ENCODE measurements around the gene VPS45.

The VPS45 gene

GRCh38 chr1:150072959-150073358 lies 5.4 kb downstream of the VPS45 start:
- no peak for DNase-seq (ENCODE audit: low read depth in 2 of 3, low spot score in 1 of 3)

GRCh38 chr1:150073516-150073915 lies 5.9 kb downstream of the VPS45 start:
- no peak for DNase-seq (ENCODE audit: low read depth in 2 of 3, low spot score in 1 of 3)

- no peak for DNase-seq (ENCODE audit: low read depth in 2 of 3, low spot score in 1 of 3)
Observed at GRCh38 chr1:150076066-150076465, 8.5 kb downstream of the VPS45 start.

GRCh38 chr1:150076985-150077384 lies 9.4 kb downstream of the VPS45 start:
- no peak for DNase-seq (ENCODE audit: low read depth in 2 of 3, low spot score in 1 of 3)

- DNase-seq (ENCODE audit: low read depth in 2 of 3, low spot score in 1 of 3) = no peak
Observed at GRCh38 chr1:150080784-150081183, 13.2 kb downstream of the VPS45 start.

- DNase-seq (ENCODE audit: low read depth in 2 of 3, low spot score in 1 of 3) = no peak
Observed at GRCh38 chr1:150082494-150082893, 14.9 kb downstream of the VPS45 start.

GRCh38 chr1:150083907-150084306 lies 16.3 kb downstream of the VPS45 start:
- no peak for DNase-seq (ENCODE audit: low read depth in 2 of 3, low spot score in 1 of 3)

GRCh38 chr1:150085406-150085805 lies 17.8 kb downstream of the VPS45 start:
- no peak for DNase-seq (ENCODE audit: low read depth in 2 of 3, low spot score in 1 of 3)

GRCh38 chr1:150087415-150087814 lies 19.8 kb downstream of the VPS45 start:
- no peak for DNase-seq (ENCODE audit: low read depth in 2 of 3, low spot score in 1 of 3)

- no peak for DNase-seq (ENCODE audit: low read depth in 2 of 3, low spot score in 1 of 3)
Observed at GRCh38 chr1:150089846-150090520, 22.4 kb downstream of the VPS45 start.

- no peak for DNase-seq (ENCODE audit: low read depth in 2 of 3, low spot score in 1 of 3)
Observed at GRCh38 chr1:150092180-150092791, 24.7 kb downstream of the VPS45 start.

- no peak for DNase-seq (ENCODE audit: low read depth in 2 of 3, low spot score in 1 of 3)
Observed at GRCh38 chr1:150093805-150094204, 26.2 kb downstream of the VPS45 start.

- DNase-seq (ENCODE audit: low read depth in 2 of 3, low spot score in 1 of 3) = no peak
Observed at GRCh38 chr1:150094734-150095265, 27.2 kb downstream of the VPS45 start.

- DNase-seq (ENCODE audit: low read depth in 2 of 3, low spot score in 1 of 3) = no peak
Observed at GRCh38 chr1:150102986-150103385, 35.4 kb downstream of the VPS45 start.

GRCh38 chr1:150106341-150106740 lies 38.8 kb downstream of the VPS45 start:
- DNase-seq (ENCODE audit: low read depth in 2 of 3, low spot score in 1 of 3) = no peak

GRCh38 chr1:150109586-150109985 lies 42.0 kb downstream of the VPS45 start:
- DNase-seq (ENCODE audit: low read depth in 2 of 3, low spot score in 1 of 3) = no peak

- no peak for DNase-seq (ENCODE audit: low read depth in 2 of 3, low spot score in 1 of 3)
Observed at GRCh38 chr1:150110116-150110515, 42.5 kb downstream of the VPS45 start.

GRCh38 chr1:150111670-150112069 lies 44.1 kb downstream of the VPS45 start:
- DNase-seq (ENCODE audit: low read depth in 2 of 3, low spot score in 1 of 3) = no peak

GRCh38 chr1:150115121-150115520 lies 47.5 kb downstream of the VPS45 start:
- DNase-seq (ENCODE audit: low read depth in 2 of 3, low spot score in 1 of 3) = no peak

GRCh38 chr1:150118716-150119115 lies 51.1 kb downstream of the VPS45 start:
- no peak for DNase-seq (ENCODE audit: low read depth in 2 of 3, low spot score in 1 of 3)

GRCh38 chr1:150121236-150121862 lies 53.8 kb downstream of the VPS45 start:
- no peak for DNase-seq (ENCODE audit: low read depth in 2 of 3, low spot score in 1 of 3)

- DNase-seq (ENCODE audit: low read depth in 2 of 3, low spot score in 1 of 3) = no peak
Observed at GRCh38 chr1:150126811-150127210, 59.2 kb downstream of the VPS45 start.
